NCI-H748 treated with DMSO at 0.1 percent for 48 hours (cell line): ENCODE measurements around the gene RIOK1.
"Not testable (repeated sequence)": the region's sequence is repeated elsewhere in the genome, so short reads cannot be mapped to it uniquely, and the experiment has no call there.

Experiments
- DNase-seq: peaks from one replicate; lab custom pipeline; 2025; lab: John Stamatoyannopoulos, UW

Gene RIOK1

GRCh38 chr6:7389451-7390225 lies at the start of gene RIOK1, which contains the start of gene CAGE1:
RIOK1 (plus strand) TSS chr6:7389808; CDS start chr6:7390003, 195 bp downstream.
CAGE1 (minus strand) TSS chr6:7389742; CDS start chr6:7387173, 2,569 bp downstream.
- peak; percentile 91 for DNase-seq

DNA sequence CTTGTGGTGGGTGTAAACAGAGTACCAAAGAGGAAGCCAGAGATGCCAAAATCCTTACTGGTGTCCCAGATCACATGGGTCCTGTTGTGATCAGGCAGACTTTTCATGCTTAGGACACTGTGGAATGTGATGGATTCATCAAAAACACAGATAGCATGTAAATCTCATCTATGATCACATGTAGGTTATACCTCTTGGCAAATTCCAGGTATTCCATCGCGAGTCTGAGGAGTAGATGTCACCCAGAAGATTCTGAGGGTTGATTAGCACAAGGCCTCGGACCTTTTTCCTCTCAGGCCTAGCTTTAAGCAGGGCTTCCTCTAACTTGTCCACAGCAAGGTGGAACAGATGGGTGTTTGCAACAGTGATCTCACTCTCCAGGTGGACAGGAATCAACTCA lies 48.3 kb upstream of the RIOK1 start:
- no peak for DNase-seq

- no peak for DNase-seq
Observed at GRCh38 chr6:7341989-7342742, 47.4 kb upstream of the RIOK1 start.

DNA sequence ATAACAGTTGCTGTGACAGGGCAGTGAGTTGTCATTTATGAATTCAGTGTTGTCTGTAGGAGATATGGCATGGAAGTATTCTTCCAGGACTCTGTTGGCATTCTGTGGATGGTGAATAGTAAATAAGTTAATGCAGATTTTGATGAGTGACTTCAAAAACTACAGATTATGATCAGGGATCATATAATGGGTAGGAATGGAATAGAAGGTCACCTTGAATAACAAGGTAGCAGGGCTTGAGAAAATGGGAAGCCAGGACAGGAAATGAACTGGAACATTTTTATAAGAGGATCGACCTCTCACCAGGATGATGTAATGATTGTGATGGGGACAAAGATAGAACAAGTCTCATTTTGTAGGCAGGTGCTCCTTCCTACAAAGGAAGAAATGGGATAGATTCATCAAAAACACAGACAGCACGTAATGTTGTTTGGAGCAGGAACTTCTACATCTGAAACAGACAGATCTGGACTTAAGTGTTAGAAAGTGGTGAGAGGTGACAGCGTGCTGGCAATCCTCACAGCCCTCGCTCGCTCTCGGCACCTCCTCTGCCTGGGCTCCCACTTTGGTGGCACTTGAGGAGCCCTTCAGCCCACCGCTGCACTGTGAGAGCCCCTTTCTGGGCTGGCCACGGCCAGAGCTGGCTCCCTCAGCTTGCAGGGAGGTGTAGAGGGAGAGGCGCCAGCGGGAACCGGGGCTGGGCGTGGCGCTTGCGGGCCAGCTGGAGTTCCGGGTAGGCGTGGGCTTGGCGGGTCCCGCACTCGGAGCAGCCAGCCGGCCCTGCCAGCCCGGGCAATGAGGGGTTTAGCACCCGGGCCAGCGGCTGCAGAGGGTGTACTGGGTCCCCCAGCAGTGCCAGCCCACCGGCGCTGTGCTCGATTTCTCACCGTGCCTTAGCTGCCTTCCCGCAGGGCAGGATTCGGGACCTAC lies 45.8 kb upstream of the RIOK1 start:
- no peak for DNase-seq

DNA sequence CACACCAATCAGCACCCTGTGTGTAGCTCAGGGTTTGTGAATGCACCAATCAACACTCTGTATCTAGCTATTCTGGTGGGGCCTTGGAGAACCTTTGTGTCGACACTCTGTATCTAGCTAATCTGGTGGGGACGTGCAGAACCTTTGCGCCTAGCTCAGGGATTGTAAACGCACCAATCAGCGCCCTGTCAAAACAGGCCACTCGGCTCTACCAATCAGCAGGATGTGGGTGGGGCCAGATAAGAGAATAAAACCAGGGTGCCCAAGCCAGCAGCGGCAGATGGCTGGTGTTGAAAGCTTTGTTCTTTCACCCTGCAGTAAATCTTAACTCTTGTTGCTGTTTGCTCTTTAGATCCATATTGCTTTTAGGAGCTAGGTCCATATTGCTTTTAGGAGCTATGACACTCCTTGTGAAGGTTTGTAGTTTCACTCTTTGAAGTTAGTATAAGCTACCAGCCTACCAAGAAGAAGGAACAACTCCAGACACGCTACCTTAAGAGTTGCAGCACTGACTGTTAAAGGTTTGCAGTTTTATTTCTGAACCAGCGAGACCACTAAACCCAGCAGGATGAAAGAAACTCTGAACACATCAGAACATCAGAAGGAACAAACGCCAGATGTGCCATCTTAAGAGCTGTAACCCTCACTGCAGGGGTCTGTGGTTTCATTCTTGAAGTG lies 44.7 kb upstream of the RIOK1 start:
- not testable (repeated sequence) for DNase-seq

GRCh38 chr6:7347551-7347997 lies 42.0 kb upstream of the RIOK1 start:
- not testable (repeated sequence) for DNase-seq

GRCh38 chr6:7350591-7350990 lies 39.0 kb upstream of the RIOK1 start:
- DNase-seq, result not testable (repeated sequence)

DNA sequence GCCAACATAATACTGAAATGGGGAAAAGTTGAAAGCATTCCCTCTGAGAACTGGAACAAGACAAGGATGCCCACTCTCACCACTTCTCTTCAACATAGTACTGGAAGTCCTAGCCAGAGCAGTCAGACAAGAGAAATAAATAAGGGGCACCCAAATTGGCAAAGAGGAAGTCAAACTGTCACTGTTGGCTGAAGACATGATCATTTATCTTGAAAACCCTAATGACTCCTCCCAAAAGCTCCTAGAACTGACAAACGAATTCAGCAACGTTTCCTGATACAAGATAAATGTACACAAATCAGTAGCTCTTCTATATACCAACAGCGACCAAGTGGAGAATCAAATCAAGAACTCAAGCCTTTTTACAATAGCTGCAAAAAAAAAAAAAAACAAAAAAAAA lies 37.7 kb upstream of the RIOK1 start:
- not testable (repeated sequence) for DNase-seq

DNA sequence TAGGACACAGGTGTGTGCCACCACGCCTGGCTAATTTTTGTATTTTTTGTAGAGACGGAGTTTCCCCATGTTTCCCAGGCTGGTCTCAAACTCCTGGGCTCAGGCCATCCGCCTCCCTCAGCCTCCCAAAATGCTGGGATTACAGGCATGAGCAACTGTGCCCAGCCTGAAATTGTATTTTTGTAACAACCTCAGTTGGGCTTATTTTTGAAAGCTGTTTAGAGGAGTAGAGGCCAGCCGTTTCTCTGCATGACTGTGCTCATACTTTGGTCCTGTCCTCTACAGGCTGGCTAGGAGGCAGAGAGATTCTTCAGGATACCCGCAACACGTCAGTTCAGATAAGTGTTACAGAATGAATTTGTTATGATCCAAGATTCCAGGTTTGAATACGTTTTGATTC lies 22.2 kb upstream of the RIOK1 start:
- no peak for DNase-seq

GRCh38 chr6:7373739-7374138 lies 15.9 kb upstream of the RIOK1 start:
- no peak for DNase-seq

- no peak for DNase-seq
Observed at GRCh38 chr6:7377961-7378360, 11.6 kb upstream of the RIOK1 start.

DNA sequence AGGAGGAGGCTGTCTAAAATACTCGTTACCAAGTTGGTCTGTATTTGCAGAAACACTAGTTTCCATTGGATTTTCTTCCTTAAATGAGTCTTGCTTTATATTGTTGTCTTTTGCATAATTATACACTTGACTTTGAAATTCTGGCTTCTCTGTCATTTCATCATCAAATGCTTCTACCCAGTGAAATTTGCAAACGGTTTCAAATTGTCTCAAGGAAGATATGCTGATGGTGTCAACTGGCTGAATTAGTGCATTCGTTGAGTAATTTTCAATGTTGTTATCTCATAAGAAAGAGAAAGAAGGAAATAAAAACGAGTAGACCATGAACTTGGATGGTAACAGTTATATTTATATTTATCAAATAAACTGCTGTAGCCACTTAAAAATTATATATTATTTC lies 10.9 kb upstream of the RIOK1 start:
- no peak for DNase-seq

DNA sequence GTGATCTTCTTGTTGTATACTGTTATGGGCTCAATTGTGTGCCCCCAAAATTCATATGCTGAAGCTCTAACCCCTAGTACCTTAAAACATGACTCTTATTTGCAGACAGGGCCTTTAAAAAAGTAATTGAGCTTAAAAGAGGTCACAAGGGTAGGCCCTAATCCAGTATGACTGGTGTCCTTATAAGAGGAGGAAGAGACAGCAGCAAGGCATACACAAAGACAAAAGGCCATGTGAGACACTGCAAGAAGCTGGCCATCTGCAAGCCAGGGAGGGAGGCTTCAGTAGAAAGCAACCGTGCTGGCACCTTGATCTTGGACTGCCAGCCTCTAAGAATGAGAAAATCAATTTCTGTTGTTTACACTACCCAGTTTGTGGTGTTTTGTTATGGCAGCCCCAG lies 8.5 kb upstream of the RIOK1 start:
- no peak for DNase-seq

DNA sequence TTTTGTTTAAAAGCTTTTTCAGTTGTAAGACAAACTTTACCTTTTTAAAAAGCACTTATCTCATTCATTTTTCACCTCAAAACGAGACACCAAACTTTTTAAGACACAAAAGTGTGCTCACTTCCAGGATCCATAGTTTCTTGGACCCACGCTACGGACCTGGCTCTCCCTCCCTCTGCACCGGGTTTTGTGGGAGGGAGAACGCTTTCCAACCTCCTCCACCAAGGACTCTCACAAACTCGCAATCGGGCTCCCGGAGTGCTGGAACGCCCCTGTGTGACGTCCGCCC lies 502 bp upstream of the RIOK1 start:
- DNase-seq, result no peak

DNA sequence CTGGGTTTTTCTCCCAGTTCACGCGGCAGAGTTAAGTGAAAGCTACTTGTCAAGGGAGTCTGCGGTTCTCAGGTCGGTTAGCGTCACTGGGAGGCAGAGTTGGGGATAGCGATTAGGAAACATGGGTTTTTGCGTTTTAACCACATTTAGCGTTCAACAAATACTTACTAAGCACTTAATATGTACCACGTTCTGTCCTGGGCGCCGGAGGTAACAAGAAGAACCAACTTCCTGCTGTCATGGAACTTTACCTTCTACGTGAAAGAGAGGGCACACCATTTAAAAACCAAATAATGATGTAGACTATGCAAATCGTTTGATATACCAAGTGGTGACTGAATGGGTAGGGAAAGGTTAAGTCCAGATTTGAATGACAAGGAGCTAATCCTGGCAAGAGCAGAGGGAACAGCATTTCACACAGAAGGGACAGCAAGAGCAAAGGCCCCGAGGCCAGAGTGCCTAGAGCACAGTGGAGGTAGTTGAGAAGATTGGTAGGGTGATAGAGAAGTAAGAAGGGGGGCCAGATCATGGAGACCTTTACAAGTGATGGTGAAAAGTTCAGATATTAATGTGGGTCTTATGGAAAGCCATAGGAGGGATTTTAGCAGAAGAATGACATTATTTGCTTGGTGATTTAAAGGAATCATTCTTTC lies 744 bp downstream of the RIOK1 start:
- DNase-seq, result no peak

- no peak for DNase-seq
Observed at GRCh38 chr6:7391151-7391550, 1.5 kb downstream of the RIOK1 start.

- no peak for DNase-seq
Observed at GRCh38 chr6:7392402-7392801, 2.8 kb downstream of the RIOK1 start.

GRCh38 chr6:7401075-7401474 lies 11.5 kb downstream of the RIOK1 start:
- no peak for DNase-seq

GRCh38 chr6:7402716-7403115 lies 13.1 kb downstream of the RIOK1 start:
- no peak for DNase-seq

GRCh38 chr6:7404546-7404945 lies 14.9 kb downstream of the RIOK1 start:
- DNase-seq, result no peak

DNA sequence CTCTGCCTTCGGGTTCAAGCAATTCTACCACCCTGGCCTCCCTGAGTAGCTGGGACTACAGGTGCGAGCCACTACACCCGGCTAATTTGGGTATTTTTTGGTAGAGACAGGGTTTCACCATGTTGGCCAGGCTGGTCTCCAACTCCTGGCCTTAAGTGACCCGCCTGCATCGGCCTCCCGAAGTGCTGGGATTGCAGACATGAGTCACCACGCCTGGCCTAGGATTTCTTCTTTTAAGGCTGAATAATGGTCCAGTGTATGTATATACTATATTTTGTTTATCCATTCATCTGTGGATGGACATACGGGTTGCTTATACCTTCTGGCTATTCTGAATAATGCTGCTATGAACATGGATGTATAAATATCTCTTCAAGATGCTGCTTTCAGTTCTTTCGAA lies 17.1 kb downstream of the RIOK1 start:
- no peak for DNase-seq
